Endothelial cell of umbilical vein (primary cell): ENCODE measurements around the gene RAB4A. TPM values are rescaled to one million over a fixed set of nuclear protein-coding genes. Genes with fewer than 3 reads are reported as not detected.

ENCODE experiments used
- Bru-seq: library from RNA; stranded (reverse); fragments of 400-500 nt; gene quantifications from one replicate; lab custom pipeline; 2021; lab: Mats Ljungman, UMichigan
- BruChase-seq, 2 experiments: library from RNA; stranded (reverse); fragments of 400-500 nt; gene quantifications; one replicate each; lab custom pipeline; 2021; lab: Mats Ljungman, UMichigan
- BruUV-seq: library from RNA; stranded (reverse); fragments of 400-500 nt; replicated peaks from 2 replicates; lab custom pipeline; 2021; lab: Mats Ljungman, UMichigan
- CTCF ChIA-PET: fragments of 300-600, 350-600 bp; sonication (Branson Sonifier 250); formaldehyde crosslinking; loops from one replicate; lab custom pipeline; 2021; ENCODE audit warnings: antibody characterized with exemption, inconsistent platforms; lab: Charles Lee
- POLR2A ChIA-PET: fragments of 300-600, 350-600 bp; sonication (Branson Sonifier 250); formaldehyde crosslinking; loops from one replicate; lab custom pipeline; 2021; ENCODE audit warnings: antibody characterized with exemption, inconsistent platforms; lab: Charles Lee
- DNase-seq: peaks from one replicate; pipeline ENCODE4 v3.0.0-alpha.2; 2011; ENCODE audit warnings: low read depth, low spot score
- FAIRE-seq: peaks from 2 replicates; lab custom pipeline; 2011; peaks lifted over from hg19 to GRCh38; lab: Jason Lieb, UNC
- H2AFZ ChIP-seq: 2 replicates; pipeline ENCODE4 v1.6.0; 2012; ENCODE audit warnings: low read depth, low read length, control low read depth, inconsistent platforms
- H3K27ac ChIP-seq: 2 replicates; pipeline ENCODE4 v1.5.1; 2011; ENCODE audit warnings: low read depth, mild to moderate bottlenecking, control low read depth, low read length, moderate library complexity; ENCODE audit not compliant: insufficient read depth
- H3K27me3 ChIP-seq, 2 experiments: 2 replicates each; pipeline versions ENCODE4 v1.6.0 to v1.6.1; 2011; ENCODE audit warnings: low read length in 2 of 2, mixed read lengths in 1 of 2; ENCODE audit not compliant: control insufficient read depth in 2 of 2, insufficient read depth in 2 of 2
- H3K36me3 ChIP-seq, 2 experiments: 2 replicates in 1 of 2; 3 replicates in 1 of 2; pipeline ENCODE4 v1.5.1; 2011; ENCODE audit warnings: low read length in 2 of 2, mild to moderate bottlenecking in 1 of 2, moderate library complexity in 1 of 2; ENCODE audit not compliant: control insufficient read depth in 2 of 2, insufficient read depth in 2 of 2; ENCODE audit errors: extremely low read depth in 1 of 2
- H3K4me1 ChIP-seq: 3 replicates; pipeline ENCODE4 v1.5.1; 2011; ENCODE audit warnings: mild to moderate bottlenecking, low read length; ENCODE audit not compliant: control insufficient read depth, insufficient read depth; ENCODE audit errors: extremely low read depth
- H3K4me2 ChIP-seq: 2 replicates; pipeline ENCODE4 v1.6.1; 2011; ENCODE audit warnings: low read length, control low read depth, mixed read lengths; ENCODE audit not compliant: insufficient read depth
- H3K4me3 ChIP-seq, 3 experiments: fragments of 200-600 bp in 1 of 3; sonication (generic), shearing (Covaris generic) in 1 of 3; replicated peaks in 1 of 3; 2 replicates each; pipeline ENCODE4 v1.5.1; 2011 to 2016; ENCODE audit warnings: control low read depth in 3 of 3, low read length in 3 of 3, mild to moderate bottlenecking in 2 of 3, inconsistent platforms in 1 of 3, low read depth in 1 of 3, moderate library complexity in 1 of 3; ENCODE audit not compliant: insufficient read depth in 1 of 3
- H3K79me2 ChIP-seq: 2 replicates; pipeline ENCODE4 v1.6.0; 2012; ENCODE audit warnings: low read length, inconsistent platforms; ENCODE audit not compliant: control insufficient read depth, insufficient read depth
- H3K9ac ChIP-seq: replicated peaks from 2 replicates; pipeline ENCODE3; 2011; ENCODE audit warnings: low read length, control low read depth; ENCODE audit not compliant: insufficient read depth; ENCODE audit errors: extremely low read depth
- H3K9me1 ChIP-seq: replicated peaks from 3 replicates; pipeline ENCODE4 v1.6.0; 2011; ENCODE audit warnings: mild to moderate bottlenecking, low read length; ENCODE audit not compliant: control insufficient read depth, insufficient read depth; ENCODE audit errors: extremely low read depth
- H3K9me3 ChIP-seq: replicated peaks from 2 replicates; pipeline ENCODE4 v1.5.1; 2012; ENCODE audit warnings: low read length, inconsistent platforms; ENCODE audit not compliant: control insufficient read depth, insufficient read depth
- H4K20me1 ChIP-seq: replicated peaks from 2 replicates; pipeline ENCODE3; 2011; ENCODE audit warnings: mild to moderate bottlenecking, low read length; ENCODE audit not compliant: control insufficient read depth, insufficient read depth; ENCODE audit errors: extremely low read depth
- CTCF ChIP-seq, 2 donors: IDR thresholded peaks; 1 replicate in 1 of 2; 2 replicates in 1 of 2; pipeline ENCODE4 v1.5.1; 2011; ENCODE audit warnings: low read length in 2 of 2, mild to moderate bottlenecking in 2 of 2, moderate library complexity in 2 of 2, control low read depth in 1 of 2, inconsistent platforms in 1 of 2, low read depth in 1 of 2; ENCODE audit not compliant: insufficient read depth in 1 of 2; ENCODE audit errors: extremely low read depth in 1 of 2
- EZH2 ChIP-seq: IDR thresholded peaks from 2 replicates; pipeline ENCODE4 v1.6.1; 2012; ENCODE audit warnings: borderline replicate concordance, low read depth, mild to moderate bottlenecking, moderate library complexity, low read length, inconsistent platforms; ENCODE audit not compliant: severe bottlenecking
- FOS ChIP-seq: IDR thresholded peaks from 2 replicates; pipeline ENCODE4 v1.6.1; 2011; ENCODE audit warnings: mild to moderate bottlenecking, low read length, moderate library complexity, borderline replicate concordance; ENCODE audit not compliant: insufficient read depth
- GATA2 ChIP-seq: IDR thresholded peaks from 2 replicates; pipeline ENCODE4 v1.7.0; 2011; ENCODE audit warnings: low read depth, mild to moderate bottlenecking, moderate library complexity, mixed read lengths, low read length; ENCODE audit not compliant: insufficient read length, insufficient read depth
- JUN ChIP-seq: IDR thresholded peaks from 2 replicates; pipeline ENCODE4 v1.6.1; 2011; ENCODE audit warnings: borderline replicate concordance, low read depth; ENCODE audit not compliant: insufficient read length, insufficient read depth
- MAX ChIP-seq: IDR thresholded peaks from 2 replicates; pipeline ENCODE4 v1.6.1; 2011; ENCODE audit not compliant: insufficient read depth, insufficient read length
- MYC ChIP-seq: IDR thresholded peaks from one replicate; pipeline ENCODE4 v1.6.1; 2011; ENCODE audit warnings: mild to moderate bottlenecking, low read depth, low read length
- POLR2A ChIP-seq: IDR thresholded peaks from 2 replicates; pipeline ENCODE4 v1.6.1; 2012; ENCODE audit warnings: low read depth, mild to moderate bottlenecking, control low read depth, low read length
- POLR2AphosphoS5 ChIP-seq: IDR thresholded peaks from 2 replicates; pipeline ENCODE4 v1.6.1; 2012; ENCODE audit warnings: low read depth, mild to moderate bottlenecking, control low read depth, low read length, moderate library complexity; ENCODE audit not compliant: insufficient read depth
- dilution Hi-C: fragments of 300-500 bp; cut with MboI; formaldehyde crosslinking; loops from one replicate; pipeline ENCODE4 v1.15.0; 2019; ENCODE audit warnings: low sequenced_read_pairs; ENCODE audit not compliant: extremely low pct_ligation_motif_present
- intact Hi-C: fragments of 100-400 bp; cut with micrococcal nuclease; formaldehyde crosslinking; loops from one replicate; pipeline ENCODE4 v1.10.0; 2022
- long read RNA-seq: library from polyadenylated mRNA; stranded (forward); transcript quantifications from one replicate; pipeline ENCODE4 v2.0.0, GENCODE V29; 2021
- polyA minus RNA-seq, 3 experiments: library from RNA; depleted of rRNA, polyadenylated mRNA; stranded (reverse); fragments of >200 nt; gene quantifications; 1 replicate in 1 of 3; 2 replicates in 2 of 3; pipeline ENCODE4 v1.2.3, GENCODE V29; 2011
- polyA plus RNA-seq, 4 experiments: library from polyadenylated mRNA; depleted of rRNA in 3 of 4; stranded (reverse) in 3 of 4; unstranded in 1 of 4; fragments of >200 nt; gene quantifications; 2 replicates each; pipeline versions ENCODE4 v1.2.1 to v1.2.3, GENCODE V29; 2011 to 2012; ENCODE audit warnings: missing spikeins in 1 of 4
- total RNA-seq: library from RNA; stranded (reverse); gene quantifications from 2 replicates; pipeline ENCODE4 v1.2.3, GENCODE V29; 2021

RAB4A gene
- 43.2 and 52.9 TPM in 2 replicates for total RNA-seq
- 9.8 and 14.8 TPM in 2 replicates for polyA plus RNA-seq
- 24.2 and 29.2 TPM in 2 replicates for polyA plus RNA-seq (2011; cell fraction: cytosol; rRNA removed)
- polyA plus RNA-seq (2011; cell fraction: nucleus; rRNA removed) = 8.6 and 10.7 TPM in 2 replicates
- 31.1 and 33.3 TPM in 2 replicates for polyA plus RNA-seq (2012)
- 5.0 and 8.6 TPM in 2 replicates for polyA minus RNA-seq
- polyA minus RNA-seq (2011; cell fraction: cytosol; rRNA and poly(A)+ RNA removed) = 5.0 TPM
- polyA minus RNA-seq (2011; cell fraction: nucleus; rRNA and poly(A)+ RNA removed) = 6.4 and 6.9 TPM in 2 replicates
- Bru-seq, nascent RNA = percentile 78 among the genes with signal in this experiment
- percentile 80 among the genes with signal in this experiment for BruChase-seq, experiment 1, labeled RNA remaining after a 6-hour chase
- BruChase-seq, experiment 2, labeled RNA remaining after a 2-hour chase = percentile 74 among the genes with signal in this experiment
- long read RNA-seq, transcript RAB4A-202 (6 exons, 708 nt) = minor isoform, 6 of 142 reads
- long read RNA-seq, transcript RAB4A-201 (8 exons, 2,966 nt) = major isoform, 122 of 142 reads
- long read RNA-seq, partial matches to known transcripts = 0 of 142 reads
- long read RNA-seq, other reads (novel, unspliced or antisense) = 9 of 142 reads

- Histone ChIP-seq H2AFZ (peak within 1 kb of the TSS; percentile 83), H3K4me3 (peak within 1 kb of the TSS; percentile 57 to 93 (median 85)), H3K4me1 (peaks cover 10% of the 10 kb centered on the region), H4K20me1 (no peaks in the 10 kb centered on the region), H3K27me3 (no peaks in the 10 kb centered on the region), H3K27ac (no peak within 1 kb of the TSS), H3K79me2 (peaks cover 39% of the 10 kb centered on the region), H3K36me3 (no peaks in the 10 kb centered on the region), H3K4me2 (peak within 1 kb of the TSS; percentile 82), H3K9me3 (no peaks in the 10 kb centered on the region), H3K9me1 (no peaks in the 10 kb centered on the region), H3K9ac (peak within 1 kb of the TSS; percentile 50)
- CTCF ChIA-PET = interaction anchor here (1.0 to 3.5 kb wide), 6 partner anchors 12 to 288 kb away, joined by 3 to 14 read pairs (median 4); partner anchors contain the start of genes ABCB10, CCSAP and NUP133
- FAIRE-seq = peak; percentile 47
- POLR2A ChIA-PET = no interaction called here
- TF ChIP-seq POLR2A (peak; percentile 76), EZH2 (no peak), POLR2AphosphoS5 (peak; percentile 69), FOS (no peak), JUN (no peak), CTCF (IDR thresholded peaks at IDR 0.05; ENCODE audit: extremely low read depth in 1 of 2, insufficient read depth in 1 of 2, low read depth in 1 of 2, low read length in 2 of 2) (no peak), GATA2 (no peak), MYC (peak; percentile 40), MAX (peak; percentile 93)
- dilution Hi-C loops (no loop called here), intact Hi-C loops (loop anchor here (1.0 to 5.0 kb wide), 2 partner anchors 72 to 237 kb away; partner anchors contain the start of gene NUP133)
- no TSS peak for BruUV-seq
- peak; percentile 89 for DNase-seq
These were observed at the start of gene RAB4A for GRCh38 chr1:229270547-229271447. RAB4A (plus strand) TSS chr1:229271111; CDS start chr1:229271340, 229 bp downstream.
